ENCODE results near the gene FAM20C.

FAM20C gene

GRCh38 chr7:226281-226895, 34.0 kb downstream of the FAM20C start:
- no peak for DNase-seq (ENCODE audit: low spot score)

GRCh38 chr7:227926-228325, 35.6 kb downstream of the FAM20C start:
- DNase-seq (ENCODE audit: low spot score): no peak

- no peak for DNase-seq (ENCODE audit: low spot score)
Measured at GRCh38 chr7:228610-229009, 36.2 kb downstream of the FAM20C start.

- DNase-seq (ENCODE audit: low spot score): no peak
Measured at GRCh38 chr7:229184-229964, 37.0 kb downstream of the FAM20C start.

GRCh38 chr7:230274-230673, 37.9 kb downstream of the FAM20C start:
- DNase-seq (ENCODE audit: low spot score): no peak

- no peak for DNase-seq (ENCODE audit: low spot score)
Measured at GRCh38 chr7:231030-231857, 38.9 kb downstream of the FAM20C start.

GRCh38 chr7:231858-232246, 39.5 kb downstream of the FAM20C start:
- no peak for DNase-seq (ENCODE audit: low spot score)

- DNase-seq (ENCODE audit: low spot score): no peak
Measured at GRCh38 chr7:232410-233248, 40.3 kb downstream of the FAM20C start.

GRCh38 chr7:233249-234035, 41.1 kb downstream of the FAM20C start:
- DNase-seq (ENCODE audit: low spot score): no peak

GRCh38 chr7:234051-234707, 41.8 kb downstream of the FAM20C start:
- no peak for DNase-seq (ENCODE audit: low spot score)

GRCh38 chr7:234708-235553, 42.6 kb downstream of the FAM20C start:
- no peak for DNase-seq (ENCODE audit: low spot score)

GRCh38 chr7:235576-236395, 43.4 kb downstream of the FAM20C start:
- no peak for DNase-seq (ENCODE audit: low spot score)

- no peak for DNase-seq (ENCODE audit: low spot score)
Measured at GRCh38 chr7:236967-237366, 44.6 kb downstream of the FAM20C start.

- no peak for DNase-seq (ENCODE audit: low spot score)
Measured at GRCh38 chr7:237385-237784, 45.0 kb downstream of the FAM20C start.

- DNase-seq (ENCODE audit: low spot score): no peak
Measured at GRCh38 chr7:240146-240676, 47.8 kb downstream of the FAM20C start.

GRCh38 chr7:240887-241421, 48.6 kb downstream of the FAM20C start:
- DNase-seq (ENCODE audit: low spot score): no peak

GRCh38 chr7:241513-241912, 49.1 kb downstream of the FAM20C start:
- no peak for DNase-seq (ENCODE audit: low spot score)
